ENCODE data around the gene CCNG2.

- no peak for TF ChIP-seq CTCF (conservative IDR thresholded peaks at IDR 0.05)
- no peak for TF ChIP-seq EZH2 (IDR thresholded peaks at IDR 0.05; ENCODE audit: low read depth)
These were observed 1.2 kb upstream of the CCNG2 start for GRCh38 chr4:77155631-77156452.

Measured in PC-9 (cell line).